ENCODE measurements around the gene HINFP. TPM values are rescaled to one million over a fixed set of nuclear protein-coding genes. Genes with fewer than 3 reads are reported as not detected.

Gene HINFP
- total RNA-seq, 1 donor from 2014 or later: 32.8 TPM

DNA sequence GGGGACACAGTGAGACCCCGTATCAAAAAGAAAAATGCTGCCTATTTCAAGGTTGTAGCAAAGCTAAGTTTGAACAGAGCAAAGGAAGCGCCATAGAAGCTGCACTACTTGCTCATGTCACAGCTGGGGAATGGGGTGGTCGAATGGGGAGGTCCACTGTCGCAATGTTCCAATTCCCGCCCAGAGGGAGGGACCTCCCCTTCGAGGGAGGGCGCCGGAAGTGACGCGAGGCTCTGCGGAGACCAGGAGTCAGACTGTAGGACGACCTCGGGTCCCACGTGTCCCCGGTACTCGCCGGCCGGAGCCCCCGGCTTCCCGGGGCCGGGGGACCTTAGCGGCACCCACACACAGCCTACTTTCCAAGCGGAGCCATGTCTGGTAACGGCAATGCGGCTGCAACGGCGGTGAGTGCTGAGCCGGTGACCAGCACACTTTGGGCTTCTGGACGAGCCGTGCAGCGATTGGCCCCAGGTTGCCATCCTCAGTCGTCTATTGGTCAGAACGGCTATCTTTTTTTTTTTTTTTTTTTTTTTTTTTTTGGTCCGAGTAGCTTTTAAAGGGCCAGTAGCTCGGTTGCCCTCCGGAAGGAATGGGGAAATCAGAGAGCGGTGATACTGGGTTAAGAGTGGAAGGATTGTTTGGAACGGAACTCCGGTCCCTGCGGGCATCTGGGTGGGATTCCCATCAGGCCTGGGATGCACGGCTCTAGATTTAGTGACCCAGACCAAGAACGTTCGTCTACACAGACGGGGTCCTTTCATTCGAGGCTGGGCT is 36.5 kb upstream of the HINFP start, which contains the start of gene HMBS:
TSS of gene HMBS (plus strand) at position 219 of the 774 bp plus-strand sequence. CDS start at position 372, 153 bp downstream.
- no peaks in the 10 kb centered on the region for H3K27me3 Mint-ChIP-seq (ENCODE audit: low read depth)
- no peaks in the 10 kb centered on the region for H3K9me3 Mint-ChIP-seq
- peaks cover 14% of the 10 kb centered on the region for H3K36me3 Mint-ChIP-seq
- H3K4me3 Mint-ChIP-seq: peak within 1 kb of the TSS; percentile 95
- peak; percentile 78 to 83 for DNase-seq (ENCODE audit: low spot score in 2 of 2, unreplicated experiment in 2 of 2)
- peak within 1 kb of the TSS; percentile 98 for H3K27ac Mint-ChIP-seq
- peaks cover 14% of the 10 kb centered on the region for H3K4me1 Mint-ChIP-seq
- TF ChIP-seq, protein P1, sequence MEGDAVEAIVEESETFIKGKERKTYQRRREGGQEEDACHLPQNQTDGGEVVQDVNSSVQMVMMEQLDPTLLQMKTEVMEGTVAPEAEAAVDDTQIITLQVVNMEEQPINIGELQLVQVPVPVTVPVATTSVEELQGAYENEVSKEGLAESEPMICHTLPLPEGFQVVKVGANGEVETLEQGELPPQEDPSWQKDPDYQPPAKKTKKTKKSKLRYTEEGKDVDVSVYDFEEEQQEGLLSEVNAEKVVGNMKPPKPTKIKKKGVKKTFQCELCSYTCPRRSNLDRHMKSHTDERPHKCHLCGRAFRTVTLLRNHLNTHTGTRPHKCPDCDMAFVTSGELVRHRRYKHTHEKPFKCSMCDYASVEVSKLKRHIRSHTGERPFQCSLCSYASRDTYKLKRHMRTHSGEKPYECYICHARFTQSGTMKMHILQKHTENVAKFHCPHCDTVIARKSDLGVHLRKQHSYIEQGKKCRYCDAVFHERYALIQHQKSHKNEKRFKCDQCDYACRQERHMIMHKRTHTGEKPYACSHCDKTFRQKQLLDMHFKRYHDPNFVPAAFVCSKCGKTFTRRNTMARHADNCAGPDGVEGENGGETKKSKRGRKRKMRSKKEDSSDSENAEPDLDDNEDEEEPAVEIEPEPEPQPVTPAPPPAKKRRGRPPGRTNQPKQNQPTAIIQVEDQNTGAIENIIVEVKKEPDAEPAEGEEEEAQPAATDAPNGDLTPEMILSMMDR (IDR thresholded peaks at IDR 0.05; ENCODE audit: unreplicated experiment): no peak

DNA sequence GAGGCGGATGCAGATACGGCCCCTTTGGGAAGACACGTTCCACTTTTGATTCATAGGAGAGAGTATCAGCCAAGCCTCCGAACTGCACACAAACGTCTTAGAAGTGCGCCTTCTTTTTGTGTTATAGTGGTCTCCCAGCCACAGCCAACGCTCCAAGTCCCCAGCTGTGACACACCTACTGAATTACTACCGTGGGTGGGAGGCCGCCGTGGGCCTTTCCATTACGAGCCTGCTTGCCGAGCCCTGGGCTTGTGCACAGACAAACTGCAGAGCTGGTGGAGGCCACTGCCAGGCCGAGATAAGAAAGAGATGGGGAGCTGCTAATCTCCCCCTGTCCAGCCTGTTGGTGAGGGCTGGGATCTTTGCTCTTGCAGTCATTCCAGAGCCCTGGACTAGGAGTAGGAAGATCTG is 35.9 kb upstream of the HINFP start:
- Mint-ChIP-seq H3K27me3 (ENCODE audit: low read depth) (no peaks in the 10 kb centered on the region), H3K4me1 (peaks cover 14% of the 10 kb centered on the region), H3K36me3 (peaks cover 14% of the 10 kb centered on the region), H3K27ac (peak overlapping the region; percentile 98), H3K9me3 (no peaks in the 10 kb centered on the region), H3K4me3 (peak overlapping the region; percentile 95)
- DNase-seq (ENCODE audit: low spot score in 2 of 2, unreplicated experiment in 2 of 2): no peak
- TF ChIP-seq, protein P1 (IDR thresholded peaks at IDR 0.05; ENCODE audit: unreplicated experiment): no peak

DNA sequence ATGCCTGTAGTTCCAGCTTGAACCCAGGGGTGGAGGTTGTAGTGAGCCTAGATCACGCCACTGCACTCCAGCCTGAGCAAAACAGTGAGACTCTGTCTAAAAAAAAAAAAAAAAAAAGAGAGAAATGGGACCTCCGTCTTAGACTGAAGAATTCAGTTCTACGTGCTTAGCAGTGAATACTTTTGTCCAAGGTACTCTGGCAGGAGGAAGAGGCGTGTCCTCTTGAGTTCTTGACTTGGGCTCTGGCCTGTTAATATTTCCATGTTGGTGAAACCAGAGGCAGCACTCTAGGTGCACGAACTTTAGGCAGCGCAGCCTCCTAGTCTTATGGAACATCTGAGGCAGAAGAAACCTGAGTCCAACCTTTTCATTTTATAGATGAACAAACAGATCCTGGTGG is 34.3 kb upstream of the HINFP start:
- H3K4me3 Mint-ChIP-seq: peak overlapping the region; percentile 46
- peaks cover 3% of the 10 kb centered on the region for H3K36me3 Mint-ChIP-seq
- peak overlapping the region; percentile 30 for H3K27ac Mint-ChIP-seq
- H3K27me3 Mint-ChIP-seq (ENCODE audit: low read depth): no peaks in the 10 kb centered on the region
- no peak for DNase-seq (ENCODE audit: low spot score in 2 of 2, unreplicated experiment in 2 of 2)
- TF ChIP-seq, protein P1 (IDR thresholded peaks at IDR 0.05; ENCODE audit: unreplicated experiment): no peak
- no peaks in the 10 kb centered on the region for H3K9me3 Mint-ChIP-seq
- peaks cover 19% of the 10 kb centered on the region for H3K4me1 Mint-ChIP-seq

DNA sequence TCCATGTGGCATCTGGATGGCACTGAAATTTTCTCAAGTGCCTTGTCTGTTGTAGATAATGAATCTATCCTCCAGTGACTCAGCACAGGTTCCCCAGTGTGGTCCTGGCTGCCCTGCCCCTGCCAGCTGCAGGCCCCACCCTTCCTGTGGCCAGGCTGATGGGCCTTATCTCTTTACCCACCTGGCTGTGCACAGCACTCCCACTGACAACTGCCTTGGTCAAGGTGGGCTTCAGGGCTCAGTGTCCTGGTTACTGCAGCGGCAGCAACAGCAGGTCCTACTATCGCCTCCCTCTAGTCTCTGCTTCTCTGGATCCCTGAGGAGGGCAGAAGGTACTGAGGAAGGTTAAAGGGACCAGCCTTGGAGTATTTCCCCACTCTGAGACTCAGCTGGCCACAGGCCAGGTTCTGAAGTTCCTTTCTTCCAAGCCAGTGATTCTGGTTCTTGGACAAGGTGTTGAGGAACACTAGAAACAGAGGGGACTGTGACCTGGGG is 33.6 kb upstream of the HINFP start:
- Mint-ChIP-seq H3K27ac (no peak overlapping the region), H3K4me1 (peaks cover 26% of the 10 kb centered on the region), H3K4me3 (no peak overlapping the region), H3K36me3 (no peaks in the 10 kb centered on the region), H3K27me3 (ENCODE audit: low read depth) (no peaks in the 10 kb centered on the region), H3K9me3 (no peaks in the 10 kb centered on the region)
- DNase-seq (ENCODE audit: low spot score in 2 of 2, unreplicated experiment in 2 of 2): no peak
- TF ChIP-seq, protein P1 (IDR thresholded peaks at IDR 0.05; ENCODE audit: unreplicated experiment): no peak

DNA sequence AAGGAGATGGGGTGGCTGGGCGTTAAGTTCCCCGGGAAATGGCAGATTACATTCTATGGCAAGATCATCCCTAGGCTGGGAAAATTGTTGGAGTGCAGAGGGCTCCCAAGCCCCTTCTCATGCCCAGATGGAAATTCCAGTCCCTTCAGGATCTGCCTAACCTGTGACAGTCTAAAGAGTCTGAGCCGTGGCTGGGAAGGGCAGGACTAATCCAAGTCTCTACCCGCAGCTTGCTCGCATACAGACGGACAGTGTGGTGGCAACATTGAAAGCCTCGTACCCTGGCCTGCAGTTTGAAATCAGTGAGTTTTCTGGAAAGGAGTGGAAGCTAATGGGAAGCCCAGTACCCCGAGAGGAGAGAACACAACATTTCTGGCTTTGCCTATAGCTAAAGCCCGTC is 33.0 kb upstream of the HINFP start:
- Mint-ChIP-seq H3K4me1 (peaks cover 31% of the 10 kb centered on the region), H3K27me3 (ENCODE audit: low read depth) (no peaks in the 10 kb centered on the region), H3K4me3 (no peak overlapping the region), H3K27ac (no peak overlapping the region), H3K9me3 (no peaks in the 10 kb centered on the region), H3K36me3 (no peaks in the 10 kb centered on the region)
- DNase-seq (ENCODE audit: low spot score in 2 of 2, unreplicated experiment in 2 of 2): no peak
- TF ChIP-seq, protein P1 (IDR thresholded peaks at IDR 0.05; ENCODE audit: unreplicated experiment): no peak

Measured in mesothelial cell of epicardium (in vitro differentiated cells).